Measurements from ENCODE around the gene MT1B.
A peak's percentile ranks its signal among the peaks of the same experiment; 100 is the strongest.
"Not testable (repeated sequence)": the region's sequence is repeated elsewhere in the genome, so short reads cannot be mapped to it uniquely, and the experiment has no call there.

The MT1B gene

GRCh38 chr16:56673921-56674320, 22.2 kb downstream of the MT1B start:
- H3K9ac ChIP-seq (ENCODE audit: low read depth in 1 of 2, low read length in 2 of 2) = no peak overlapping the region
- no peak overlapping the region for H3K27ac ChIP-seq (ENCODE audit: low read depth, low read length)
- H3K4me1 ChIP-seq (ENCODE audit: control insufficient read depth in 1 of 2, insufficient read depth in 2 of 2, low read length in 2 of 2) = peaks cover 4 to 18% of the 10 kb centered on the region in 2 donors
- no peak overlapping the region for H3K4me3 ChIP-seq (ENCODE audit: low read depth in 1 of 2, low read length in 2 of 2)
- H3K27me3 ChIP-seq (ENCODE audit: control insufficient read depth in 1 of 2, insufficient read depth in 2 of 2, low read length in 2 of 2) = peaks cover 0 to 4% of the 10 kb centered on the region in 2 donors
- H3K9me3 ChIP-seq (ENCODE audit: control insufficient read depth in 1 of 2, low read length in 2 of 2) = no peaks in the 10 kb centered on the region
- H3K36me3 ChIP-seq (ENCODE audit: control insufficient read depth in 1 of 2, insufficient read depth in 2 of 2, low read length in 2 of 2) = peaks cover 0 to 5% of the 10 kb centered on the region in 2 donors

GRCh38 chr16:56674570-56674969, 22.9 kb downstream of the MT1B start:
- not testable (repeated sequence) for H3K36me3 ChIP-seq (ENCODE audit: control insufficient read depth in 1 of 2, insufficient read depth in 2 of 2, low read length in 2 of 2); H3K27me3 ChIP-seq (ENCODE audit: control insufficient read depth in 1 of 2, insufficient read depth in 2 of 2, low read length in 2 of 2); H3K27ac ChIP-seq (ENCODE audit: low read depth, low read length); H3K4me3 ChIP-seq (ENCODE audit: low read depth in 1 of 2, low read length in 2 of 2); H3K9me3 ChIP-seq (ENCODE audit: control insufficient read depth in 1 of 2, low read length in 2 of 2); H3K9ac ChIP-seq (ENCODE audit: low read depth in 1 of 2, low read length in 2 of 2)
- peaks cover 0 to 13% of the 10 kb centered on the region in 2 donors for H3K4me1 ChIP-seq (ENCODE audit: control insufficient read depth in 1 of 2, insufficient read depth in 2 of 2, low read length in 2 of 2)

GRCh38 chr16:56675685-56676210, 24.1 kb downstream of the MT1B start:
- peaks cover 0 to 2% of the 10 kb centered on the region in 2 donors for H3K36me3 ChIP-seq (ENCODE audit: control insufficient read depth in 1 of 2, insufficient read depth in 2 of 2, low read length in 2 of 2)
- H3K4me3 ChIP-seq (ENCODE audit: low read depth in 1 of 2, low read length in 2 of 2) = peak overlapping the region; percentile 48 to 66
- H3K9me3 ChIP-seq (ENCODE audit: control insufficient read depth in 1 of 2, low read length in 2 of 2) = no peaks in the 10 kb centered on the region
- H3K9ac ChIP-seq (ENCODE audit: low read depth in 1 of 2, low read length in 2 of 2) = peak overlapping the region in 1 of 2 donors; percentile 53
- H3K27ac ChIP-seq (ENCODE audit: low read depth, low read length) = no peak overlapping the region
- peaks cover 0 to 5% of the 10 kb centered on the region in 2 donors for H3K4me1 ChIP-seq (ENCODE audit: control insufficient read depth in 1 of 2, insufficient read depth in 2 of 2, low read length in 2 of 2)
- H3K27me3 ChIP-seq (ENCODE audit: control insufficient read depth in 1 of 2, insufficient read depth in 2 of 2, low read length in 2 of 2) = no peaks in the 10 kb centered on the region

- no peaks in the 10 kb centered on the region for H3K36me3 ChIP-seq (ENCODE audit: control insufficient read depth in 1 of 2, insufficient read depth in 2 of 2, low read length in 2 of 2)
- H3K27ac ChIP-seq (ENCODE audit: low read depth, low read length) = no peak overlapping the region
- H3K9me3 ChIP-seq (ENCODE audit: control insufficient read depth in 1 of 2, low read length in 2 of 2) = no peaks in the 10 kb centered on the region
- no peaks in the 10 kb centered on the region for H3K27me3 ChIP-seq (ENCODE audit: control insufficient read depth in 1 of 2, insufficient read depth in 2 of 2, low read length in 2 of 2)
- H3K9ac ChIP-seq (ENCODE audit: low read depth in 1 of 2, low read length in 2 of 2) = no peak overlapping the region
- H3K4me1 ChIP-seq (ENCODE audit: control insufficient read depth in 1 of 2, insufficient read depth in 2 of 2, low read length in 2 of 2) = peaks cover 4 to 10% of the 10 kb centered on the region in 2 donors
- no peak overlapping the region for H3K4me3 ChIP-seq (ENCODE audit: low read depth in 1 of 2, low read length in 2 of 2)
Measured at GRCh38 chr16:56677474-56677873, 25.8 kb downstream of the MT1B start.

GRCh38 chr16:56679078-56679730, 27.5 kb downstream of the MT1B start:
- Histone ChIP-seq H3K9ac (ENCODE audit: low read depth in 1 of 2, low read length in 2 of 2) (no peak overlapping the region), H3K27me3 (ENCODE audit: control insufficient read depth in 1 of 2, insufficient read depth in 2 of 2, low read length in 2 of 2) (no peaks in the 10 kb centered on the region), H3K36me3 (ENCODE audit: control insufficient read depth in 1 of 2, insufficient read depth in 2 of 2, low read length in 2 of 2) (no peaks in the 10 kb centered on the region), H3K9me3 (ENCODE audit: control insufficient read depth in 1 of 2, low read length in 2 of 2) (no peaks in the 10 kb centered on the region), H3K4me1 (ENCODE audit: control insufficient read depth in 1 of 2, insufficient read depth in 2 of 2, low read length in 2 of 2) (peaks cover 18 to 26% of the 10 kb centered on the region in 2 donors), H3K4me3 (ENCODE audit: low read depth in 1 of 2, low read length in 2 of 2) (no peak overlapping the region), H3K27ac (ENCODE audit: low read depth, low read length) (no peak overlapping the region)

GRCh38 chr16:56679818-56680217, 28.1 kb downstream of the MT1B start:
- no peak overlapping the region for H3K27ac ChIP-seq (ENCODE audit: low read depth, low read length)
- H3K4me1 ChIP-seq (ENCODE audit: control insufficient read depth in 1 of 2, insufficient read depth in 2 of 2, low read length in 2 of 2) = peaks cover 20 to 30% of the 10 kb centered on the region in 2 donors
- H3K9me3 ChIP-seq (ENCODE audit: control insufficient read depth in 1 of 2, low read length in 2 of 2) = no peaks in the 10 kb centered on the region
- H3K9ac ChIP-seq (ENCODE audit: low read depth in 1 of 2, low read length in 2 of 2) = no peak overlapping the region
- H3K27me3 ChIP-seq (ENCODE audit: control insufficient read depth in 1 of 2, insufficient read depth in 2 of 2, low read length in 2 of 2) = no peaks in the 10 kb centered on the region
- no peaks in the 10 kb centered on the region for H3K36me3 ChIP-seq (ENCODE audit: control insufficient read depth in 1 of 2, insufficient read depth in 2 of 2, low read length in 2 of 2)
- no peak overlapping the region for H3K4me3 ChIP-seq (ENCODE audit: low read depth in 1 of 2, low read length in 2 of 2)

GRCh38 chr16:56681939-56682702, 30.4 kb downstream of the MT1B start, which contains the start of gene MT1X:
TSS of gene MT1X (plus strand) at chr16:56682470. CDS start at chr16:56682541, 71 bp downstream.
- Histone ChIP-seq H3K36me3 (ENCODE audit: control insufficient read depth in 1 of 2, insufficient read depth in 2 of 2, low read length in 2 of 2) (peaks cover 4 to 5% of the 10 kb centered on the region in 2 donors), H3K4me1 (ENCODE audit: control insufficient read depth in 1 of 2, insufficient read depth in 2 of 2, low read length in 2 of 2) (peaks cover 20 to 26% of the 10 kb centered on the region in 2 donors), H3K27ac (ENCODE audit: low read depth, low read length) (peak within 1 kb of the TSS; percentile 72)

GRCh38 chr16:56682703-56683397, 31.2 kb downstream of the MT1B start:
- peak overlapping the region; percentile 77 to 95 for H3K4me3 ChIP-seq (ENCODE audit: low read depth in 1 of 2, low read length in 2 of 2)
- H3K36me3 ChIP-seq (ENCODE audit: control insufficient read depth in 1 of 2, insufficient read depth in 2 of 2, low read length in 2 of 2) = peaks cover 4 to 5% of the 10 kb centered on the region in 2 donors
- no peaks in the 10 kb centered on the region for H3K9me3 ChIP-seq (ENCODE audit: control insufficient read depth in 1 of 2, low read length in 2 of 2)
- H3K4me1 ChIP-seq (ENCODE audit: control insufficient read depth in 1 of 2, insufficient read depth in 2 of 2, low read length in 2 of 2) = peaks cover 20 to 26% of the 10 kb centered on the region in 2 donors
- H3K27ac ChIP-seq (ENCODE audit: low read depth, low read length) = peak overlapping the region; percentile 39
- H3K9ac ChIP-seq (ENCODE audit: low read depth in 1 of 2, low read length in 2 of 2) = peak overlapping the region; percentile 93 to 95
- no peaks in the 10 kb centered on the region for H3K27me3 ChIP-seq (ENCODE audit: control insufficient read depth in 1 of 2, insufficient read depth in 2 of 2, low read length in 2 of 2)

More at GRCh38 chr16:56681939-56682702, 30.4 kb downstream of the MT1B start, which contains the start of gene MT1X:
- Histone ChIP-seq H3K4me3 (ENCODE audit: low read depth in 1 of 2, low read length in 2 of 2) (peak within 1 kb of the TSS; percentile 77 to 95), H3K9ac (ENCODE audit: low read depth in 1 of 2, low read length in 2 of 2) (peak within 1 kb of the TSS; percentile 93 to 95), H3K9me3 (ENCODE audit: control insufficient read depth in 1 of 2, low read length in 2 of 2) (no peaks in the 10 kb centered on the region), H3K27me3 (ENCODE audit: control insufficient read depth in 1 of 2, insufficient read depth in 2 of 2, low read length in 2 of 2) (no peaks in the 10 kb centered on the region)

GRCh38 chr16:56683424-56684172, 31.9 kb downstream of the MT1B start:
- Histone ChIP-seq H3K27me3 (ENCODE audit: control insufficient read depth in 1 of 2, insufficient read depth in 2 of 2, low read length in 2 of 2) (no peaks in the 10 kb centered on the region), H3K36me3 (ENCODE audit: control insufficient read depth in 1 of 2, insufficient read depth in 2 of 2, low read length in 2 of 2) (peaks cover 4 to 5% of the 10 kb centered on the region in 2 donors), H3K4me3 (ENCODE audit: low read depth in 1 of 2, low read length in 2 of 2) (peak overlapping the region; percentile 77 to 95), H3K27ac (ENCODE audit: low read depth, low read length) (peak overlapping the region; percentile 51), H3K9me3 (ENCODE audit: control insufficient read depth in 1 of 2, low read length in 2 of 2) (no peaks in the 10 kb centered on the region), H3K4me1 (ENCODE audit: control insufficient read depth in 1 of 2, insufficient read depth in 2 of 2, low read length in 2 of 2) (peaks cover 20 to 26% of the 10 kb centered on the region in 2 donors), H3K9ac (ENCODE audit: low read depth in 1 of 2, low read length in 2 of 2) (peak overlapping the region; percentile 93 to 95)

All from duodenal mucosa (tissue), 2 donors.